Stimulated activated CD4-positive, alpha-beta T cell treated with anti-CD3 and anti-CD28 coated beads, Interleukin-1b, Interleukin-23, amount 100 ng/mL, for 4 hours (primary cell): ENCODE measurements around the gene FSTL4.
"Not testable (repeated sequence)": the region's sequence is repeated elsewhere in the genome, so short reads cannot be mapped to it uniquely, and the experiment has no call there.

Experiments used
- DNase-seq, 2 donors: peaks; one replicate each; pipeline ENCODE4 v3.0.0-alpha.2; 2020; ENCODE audit warnings: low read depth in 2 of 2

Gene FSTL4

DNA sequence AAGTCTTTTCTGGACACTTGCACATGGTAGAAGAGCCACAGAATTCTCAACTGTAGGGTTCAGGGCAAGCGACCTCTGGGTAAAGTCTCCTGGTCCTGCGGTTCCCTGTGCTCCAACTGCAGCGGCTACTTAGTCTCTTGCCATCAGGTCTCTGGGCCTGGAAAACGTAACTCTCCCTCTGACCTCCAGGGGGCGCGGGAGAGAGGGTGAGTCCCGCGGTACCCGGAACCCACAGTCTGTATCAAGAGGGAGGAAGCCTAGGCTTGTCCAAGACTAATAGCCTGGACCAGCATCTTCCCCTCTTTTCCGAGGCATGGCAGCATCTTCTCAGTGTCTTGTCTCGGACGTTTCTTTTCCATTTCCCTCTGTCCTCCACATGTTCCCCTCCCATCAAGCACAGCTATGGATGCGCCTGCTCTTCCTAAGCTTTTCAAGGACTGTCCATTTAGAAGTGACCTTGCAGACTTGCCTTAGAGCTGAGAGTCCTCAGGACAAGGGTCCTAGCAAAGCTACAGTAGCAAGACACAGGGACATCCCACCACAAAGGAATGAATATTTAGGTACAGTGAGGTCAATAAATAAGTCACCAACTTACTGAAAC is 59.3 kb downstream of the FSTL4 start:
- peak; percentile 23 to 40 for DNase-seq

DNA sequence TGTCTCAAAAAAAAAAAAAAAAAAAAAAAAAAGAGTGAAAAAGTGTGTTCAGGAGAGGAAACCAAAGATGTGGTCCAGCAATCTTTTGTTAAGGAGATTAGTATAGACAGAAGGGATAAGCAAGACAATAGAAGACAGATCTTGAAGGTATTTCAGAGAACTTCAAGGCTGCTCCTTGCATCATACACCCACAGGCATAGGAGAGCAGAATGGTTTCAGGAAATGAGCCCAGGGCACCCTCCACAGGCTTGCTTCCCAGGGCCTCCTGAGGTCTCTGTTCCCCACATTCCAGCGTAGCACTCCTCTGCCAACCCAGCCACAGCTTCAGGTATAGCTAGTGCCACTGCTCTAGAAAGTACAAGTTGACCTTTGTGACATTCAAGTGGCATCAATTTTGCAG is 65.8 kb downstream of the FSTL4 start:
- no peak for DNase-seq

DNA sequence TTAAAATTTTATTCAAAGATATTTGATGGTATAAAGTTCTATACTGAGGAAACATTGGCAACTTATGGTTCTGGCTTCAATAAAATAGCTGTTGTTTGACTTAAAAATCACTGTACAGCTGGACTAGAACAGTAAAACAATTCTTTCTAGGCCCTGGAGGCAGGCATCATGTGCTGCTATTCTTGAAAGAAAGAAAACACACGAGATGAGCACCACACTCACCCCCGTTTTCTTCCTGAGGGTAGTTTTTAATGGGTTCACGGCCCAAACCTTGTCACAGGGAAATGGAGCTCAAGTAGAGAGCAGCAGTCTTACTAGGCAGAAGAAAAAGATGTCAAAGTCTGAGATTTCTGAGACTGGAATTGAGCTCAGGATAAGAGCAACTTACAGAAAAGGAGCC is 68.0 kb downstream of the FSTL4 start:
- DNase-seq, result no peak

DNA sequence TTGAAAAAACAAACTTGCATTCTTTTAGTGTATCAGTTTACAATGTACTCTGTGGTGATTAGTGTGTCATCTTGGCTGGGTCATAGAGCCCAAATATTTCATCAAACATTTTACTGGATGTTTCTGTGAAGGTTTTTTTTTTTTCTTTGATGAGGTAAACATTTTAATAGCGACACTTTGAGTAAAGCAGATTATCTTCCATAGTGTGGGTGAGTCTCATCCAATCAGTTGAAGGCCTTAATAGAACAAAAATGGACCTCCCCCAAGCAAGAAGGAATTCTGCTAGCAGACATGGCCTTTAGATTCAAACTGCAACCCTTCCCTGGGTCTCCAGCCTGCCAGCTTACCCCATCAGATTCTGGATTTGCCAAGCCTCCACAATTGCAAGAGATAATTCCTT is 72.5 kb downstream of the FSTL4 start:
- no peak for DNase-seq

DNA sequence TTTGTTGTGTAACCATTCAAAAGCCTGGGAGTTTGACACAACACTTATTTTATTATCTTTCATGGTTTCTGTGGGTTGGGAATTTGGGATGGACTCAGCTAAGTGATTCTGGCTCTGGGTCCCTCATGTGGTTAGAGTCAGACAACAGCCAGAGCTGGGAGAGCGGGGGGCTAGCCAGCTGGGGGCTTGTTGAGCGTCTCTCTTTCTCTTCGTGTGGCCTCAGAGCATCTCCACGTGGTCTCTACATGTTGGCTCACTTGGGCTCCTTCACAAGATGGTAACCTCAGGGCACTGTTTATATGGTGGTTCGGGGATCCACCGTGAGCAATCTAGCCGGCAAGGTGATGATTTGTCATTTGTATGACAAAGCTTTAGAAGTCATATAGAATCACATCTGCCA is 73.6 kb downstream of the FSTL4 start:
- DNase-seq, result no peak

DNA sequence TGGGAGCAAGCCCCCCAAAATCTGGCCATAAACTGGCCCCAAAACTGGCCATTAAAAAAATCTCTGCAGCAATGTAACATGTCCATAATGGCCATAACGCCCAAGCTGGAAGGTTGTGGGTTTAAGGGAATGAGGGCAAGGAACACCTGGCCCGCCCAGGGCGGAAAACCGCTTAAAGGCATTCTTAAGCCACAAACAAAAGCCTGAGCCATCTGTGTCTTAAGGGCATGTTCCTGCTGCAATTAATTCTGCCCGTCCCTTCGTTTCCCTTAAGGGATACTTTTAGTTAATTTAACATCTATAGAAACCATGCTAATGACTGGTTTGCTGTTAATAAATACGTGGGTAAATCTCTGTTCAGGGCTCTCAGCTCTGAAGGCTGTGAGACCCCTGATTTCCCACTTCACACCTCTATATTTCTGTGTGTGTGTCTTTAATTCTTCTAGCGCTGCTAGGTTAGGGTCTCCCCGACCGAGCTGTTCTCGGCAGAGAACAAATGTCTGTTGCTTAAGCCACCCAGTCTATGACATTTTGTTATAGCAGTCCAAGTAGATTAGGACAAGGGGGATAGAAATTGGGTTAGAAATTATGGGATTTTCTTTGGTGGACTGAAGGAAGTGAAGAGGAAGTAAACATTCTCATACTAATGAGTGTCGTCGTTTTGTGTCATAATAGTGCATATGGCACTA is 77.0 kb downstream of the FSTL4 start:
- DNase-seq, result not testable (repeated sequence)

DNA sequence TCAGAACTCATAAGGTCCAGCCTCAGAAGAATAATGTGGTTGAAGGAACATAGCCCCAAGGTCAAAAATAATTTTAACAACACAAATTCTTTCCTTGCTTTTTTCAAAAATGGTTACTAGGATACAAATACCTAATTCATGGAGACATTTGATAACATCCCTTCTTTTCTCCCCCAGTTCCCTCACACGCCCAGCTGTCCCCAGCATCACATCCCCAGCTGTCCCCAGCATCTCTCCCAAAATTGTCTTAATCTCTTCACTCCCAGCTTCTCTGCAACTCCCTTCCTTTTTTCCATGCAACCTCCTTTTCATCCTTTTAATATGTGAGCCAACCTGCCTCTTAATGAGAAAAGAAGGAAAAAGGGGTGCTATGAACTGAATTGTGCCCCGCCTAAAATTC is 77.8 kb downstream of the FSTL4 start:
- no peak for DNase-seq

DNA sequence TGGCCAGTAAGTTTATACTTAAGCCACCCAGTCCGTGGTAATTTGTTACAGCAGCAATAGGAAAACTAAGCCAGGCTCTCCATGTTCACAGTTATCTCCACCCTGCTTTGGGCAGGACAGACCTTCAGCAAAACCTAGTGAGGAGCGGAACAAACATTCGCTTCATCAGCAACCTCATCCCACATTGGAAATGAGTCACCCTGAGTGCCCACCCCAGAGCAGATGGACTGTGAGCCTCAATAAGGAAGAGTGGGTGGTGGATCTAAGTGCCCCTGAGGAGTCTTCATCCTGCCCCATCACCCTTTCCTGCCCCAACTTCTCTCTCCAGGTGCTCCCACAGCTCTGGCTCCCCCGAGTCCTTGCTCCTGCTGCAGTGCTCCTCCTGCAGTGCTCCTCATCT is 78.8 kb downstream of the FSTL4 start:
- DNase-seq, result no peak

DNA sequence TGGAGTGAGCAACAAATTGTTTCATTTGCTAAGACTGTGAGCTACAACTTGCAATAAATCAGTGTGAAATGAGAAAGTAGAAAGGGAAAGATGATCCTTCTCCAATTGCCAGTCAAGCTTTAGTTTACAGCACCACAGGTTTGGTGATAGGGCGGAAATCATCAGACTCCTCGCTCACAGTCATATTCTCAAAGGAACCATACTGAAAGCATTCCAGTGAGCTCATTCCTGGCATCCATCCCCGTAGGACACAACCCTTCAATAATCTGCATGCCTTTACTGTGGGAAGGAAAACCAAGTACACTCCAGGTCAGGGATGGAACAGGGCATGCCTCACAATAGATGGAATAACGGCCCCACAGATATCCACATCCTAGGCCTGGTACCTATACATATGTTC is 80.7 kb downstream of the FSTL4 start:
- DNase-seq, result no peak

DNA sequence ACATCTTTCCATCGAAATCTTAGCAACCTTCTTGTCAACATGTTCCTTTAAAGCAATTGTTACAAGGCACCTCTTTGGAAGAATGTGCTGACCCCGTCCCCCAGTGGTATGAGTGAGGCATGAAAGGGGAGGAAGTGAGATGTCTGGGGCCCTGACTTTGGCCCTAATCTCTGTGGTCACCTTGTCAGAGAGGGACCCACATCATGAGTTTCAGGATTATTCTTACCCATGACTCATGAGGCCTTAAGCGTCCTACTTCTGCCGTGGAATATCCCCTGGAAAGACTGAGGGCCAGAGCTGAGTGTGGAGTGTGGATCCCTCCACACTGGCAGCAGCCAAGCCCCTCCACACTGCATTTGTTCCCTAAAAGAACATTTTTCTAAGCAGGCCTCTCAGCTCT is 81.2 kb downstream of the FSTL4 start:
- DNase-seq, result no peak

DNA sequence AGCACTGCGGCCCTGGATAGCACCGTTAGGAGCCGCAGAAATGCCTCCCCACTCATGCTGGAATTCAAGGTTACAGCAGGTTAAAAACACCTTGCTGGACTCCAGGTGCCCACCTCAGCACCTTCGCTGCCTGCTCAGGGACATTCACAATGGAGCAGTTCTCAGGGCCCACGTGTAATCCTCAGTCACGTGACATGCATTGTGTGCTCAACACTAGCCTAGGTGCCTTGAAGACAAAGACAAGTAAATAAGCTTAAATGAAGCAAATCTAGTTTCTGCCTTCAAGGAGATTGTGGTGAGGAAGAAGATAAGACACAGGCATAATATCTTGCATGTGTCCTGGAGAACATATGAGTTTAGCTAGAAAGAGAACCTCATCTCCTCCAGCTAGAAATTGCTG is 82.1 kb downstream of the FSTL4 start:
- DNase-seq, result no peak

DNA sequence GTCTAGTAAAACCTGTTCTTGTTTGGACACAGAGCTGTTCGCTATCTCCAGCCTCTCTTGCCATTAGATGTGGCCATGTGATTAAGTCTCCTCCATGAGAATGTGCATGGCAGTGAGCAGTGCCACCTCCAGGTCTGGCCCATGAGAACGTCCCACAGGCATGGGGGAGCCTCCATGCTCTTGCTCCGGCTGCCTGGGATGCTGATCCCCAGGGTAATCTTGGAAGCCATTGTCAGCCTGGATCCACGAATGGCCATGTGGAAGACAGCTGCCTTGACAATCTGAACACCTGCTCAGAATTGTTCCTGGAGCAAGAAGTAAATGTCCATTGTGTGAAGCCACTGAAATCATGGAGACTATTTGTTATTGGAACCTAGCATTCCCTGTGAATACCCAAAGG is 83.5 kb downstream of the FSTL4 start:
- no peak for DNase-seq

DNA sequence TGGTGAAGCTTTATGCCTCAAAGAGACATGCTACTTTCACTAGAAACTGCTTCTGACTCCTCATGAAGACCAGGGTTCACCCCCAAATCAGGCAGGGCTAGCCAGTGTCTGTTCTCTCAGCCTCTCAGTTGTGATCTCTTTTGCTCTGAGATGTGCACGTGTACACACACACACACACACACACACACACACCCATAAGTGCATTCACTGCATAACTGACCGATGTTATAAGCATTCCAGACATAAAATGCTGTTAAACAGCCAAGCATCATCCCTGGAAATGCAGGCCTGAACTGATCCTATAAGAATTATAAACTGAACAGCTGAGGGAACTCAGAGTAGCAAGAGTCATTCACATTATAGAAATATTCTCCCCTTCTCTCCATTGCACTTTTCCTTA is 85.0 kb downstream of the FSTL4 start:
- no peak for DNase-seq

DNA sequence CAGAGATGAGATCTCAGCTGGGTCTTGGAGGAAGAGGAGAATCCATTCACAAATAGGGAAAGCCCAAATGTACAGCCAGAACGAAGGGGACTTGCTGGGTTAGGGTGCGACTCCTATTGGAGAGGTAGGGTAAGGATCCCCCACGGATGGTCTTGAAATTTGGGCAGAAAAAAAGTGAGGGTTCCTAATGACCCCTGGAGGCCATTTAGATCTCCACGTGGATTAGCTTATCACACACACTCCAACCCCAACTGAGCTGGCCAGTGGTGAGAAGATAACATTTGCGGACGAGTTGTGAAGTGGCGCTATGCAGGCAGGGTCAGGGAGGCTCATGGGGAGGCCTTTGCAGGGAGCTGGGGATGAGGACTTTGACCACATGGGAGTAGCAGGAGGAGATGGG is 86.0 kb downstream of the FSTL4 start:
- DNase-seq, result no peak

DNA sequence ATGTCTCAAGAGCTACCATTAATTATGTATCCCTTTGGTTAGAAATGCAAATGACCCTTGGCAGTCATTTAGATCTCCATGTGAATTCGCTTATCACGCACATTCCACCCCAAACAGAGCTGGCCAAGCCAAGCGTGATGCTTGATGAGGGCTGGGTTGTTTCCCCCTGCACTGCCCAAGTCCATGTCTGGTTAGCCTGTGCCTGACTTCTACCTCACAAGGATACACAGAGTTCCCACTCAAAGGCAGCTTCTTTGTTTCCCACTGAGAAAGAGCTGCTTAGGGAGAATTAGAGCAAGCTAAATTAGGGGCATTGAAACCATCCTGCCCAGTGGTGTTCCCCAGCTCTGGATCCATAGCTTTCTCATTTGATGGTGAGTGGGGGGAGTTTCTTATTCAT is 87.2 kb downstream of the FSTL4 start:
- no peak for DNase-seq

DNA sequence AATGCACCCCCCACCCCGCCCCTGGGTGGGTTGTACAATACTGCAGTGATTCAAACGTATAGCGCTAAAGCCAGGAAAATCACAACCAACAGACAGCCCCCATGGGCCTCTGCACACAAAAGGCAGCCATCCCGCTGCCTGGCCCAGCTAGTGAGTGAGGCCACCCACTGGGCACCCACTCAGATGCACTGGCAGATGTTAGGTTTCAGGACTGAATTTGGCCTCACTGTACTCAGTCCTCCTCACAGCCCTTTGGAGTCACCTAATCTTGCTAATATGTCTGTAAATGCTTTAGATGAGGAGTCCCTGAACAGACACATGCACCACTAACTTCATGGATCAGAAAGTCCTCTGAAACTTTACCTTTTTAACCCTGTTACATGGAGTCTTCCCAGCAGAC is 87.7 kb downstream of the FSTL4 start:
- DNase-seq, result no peak

DNA sequence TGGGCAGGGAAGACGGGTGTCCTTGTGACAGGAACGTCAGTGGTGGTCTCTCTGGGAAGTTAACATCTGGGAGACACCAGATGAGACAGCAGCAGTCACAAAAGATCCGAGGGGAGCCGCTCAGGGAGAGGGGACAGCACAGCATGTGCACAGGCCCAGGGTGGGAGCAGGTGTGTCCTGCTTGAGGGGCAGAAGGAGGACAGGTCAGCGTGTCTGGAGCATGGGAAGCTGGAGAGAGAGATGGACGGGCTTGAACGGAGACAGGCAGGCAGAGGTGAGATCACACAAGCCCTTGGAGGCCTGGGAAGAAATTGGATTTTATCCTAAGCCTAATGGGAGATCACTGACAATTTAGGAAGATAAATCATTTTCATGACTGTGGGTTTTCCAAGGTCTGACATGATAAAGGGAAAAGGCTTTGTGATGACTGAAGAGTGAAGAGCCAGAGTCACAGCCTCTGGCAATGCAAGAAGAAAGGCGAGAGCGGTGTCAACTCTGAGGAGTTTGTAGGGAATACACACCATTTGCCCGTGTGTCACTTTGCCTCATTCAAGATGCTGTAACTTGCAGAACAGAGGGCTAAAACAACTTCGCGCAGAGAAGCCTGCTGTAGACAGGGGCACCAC is 88.3 kb downstream of the FSTL4 start:
- no peak for DNase-seq

DNA sequence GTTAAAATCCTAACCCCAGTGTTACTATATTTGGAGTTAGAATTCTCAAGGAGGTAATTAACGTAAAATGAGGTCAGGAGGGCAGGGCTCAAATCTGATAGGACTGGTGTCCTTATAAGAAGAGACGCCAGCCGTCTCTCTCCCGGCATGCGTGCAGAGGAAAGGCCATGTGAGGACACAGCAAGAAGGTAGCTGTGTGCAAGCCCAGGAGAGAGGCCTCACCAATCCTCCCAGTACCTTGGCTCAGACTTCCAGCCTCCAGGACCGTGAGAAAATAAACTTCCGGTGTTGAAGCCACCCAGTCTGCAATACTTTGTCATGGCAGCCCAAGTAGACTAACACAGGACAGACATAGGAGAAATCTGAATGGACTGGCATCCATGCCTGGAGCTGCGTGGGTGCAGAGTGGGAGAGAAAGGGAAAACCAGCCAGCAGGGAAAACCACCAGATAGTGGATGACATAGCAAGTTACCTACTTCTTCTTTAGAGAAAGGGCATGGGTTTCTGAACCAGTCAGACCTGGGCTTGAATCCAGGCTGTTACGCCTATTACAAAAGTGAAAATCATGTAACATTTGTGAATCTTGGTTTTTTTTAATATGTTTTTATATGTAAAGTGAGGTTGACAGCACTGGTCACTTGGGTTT is 89.2 kb downstream of the FSTL4 start:
- no peak for DNase-seq

DNA sequence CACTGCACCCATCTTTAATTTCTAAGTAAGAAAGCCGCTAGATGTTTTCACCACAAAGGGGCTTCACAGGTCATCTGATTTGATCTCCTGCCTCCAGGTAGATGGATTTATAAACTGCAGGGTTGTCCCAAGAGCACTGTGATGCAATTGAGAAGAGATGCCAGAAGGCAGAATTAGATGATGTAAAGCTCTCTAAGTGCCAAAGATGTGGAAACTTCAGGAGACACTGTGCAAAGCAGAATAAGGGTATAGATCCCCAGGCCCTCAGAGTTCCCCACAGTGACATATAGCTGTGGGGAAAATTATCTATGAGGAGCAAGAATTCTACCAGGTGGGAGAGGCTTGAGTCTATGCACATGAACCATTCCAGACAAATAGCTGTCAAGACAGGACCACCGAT is 90.5 kb downstream of the FSTL4 start:
- DNase-seq, result no peak

DNA sequence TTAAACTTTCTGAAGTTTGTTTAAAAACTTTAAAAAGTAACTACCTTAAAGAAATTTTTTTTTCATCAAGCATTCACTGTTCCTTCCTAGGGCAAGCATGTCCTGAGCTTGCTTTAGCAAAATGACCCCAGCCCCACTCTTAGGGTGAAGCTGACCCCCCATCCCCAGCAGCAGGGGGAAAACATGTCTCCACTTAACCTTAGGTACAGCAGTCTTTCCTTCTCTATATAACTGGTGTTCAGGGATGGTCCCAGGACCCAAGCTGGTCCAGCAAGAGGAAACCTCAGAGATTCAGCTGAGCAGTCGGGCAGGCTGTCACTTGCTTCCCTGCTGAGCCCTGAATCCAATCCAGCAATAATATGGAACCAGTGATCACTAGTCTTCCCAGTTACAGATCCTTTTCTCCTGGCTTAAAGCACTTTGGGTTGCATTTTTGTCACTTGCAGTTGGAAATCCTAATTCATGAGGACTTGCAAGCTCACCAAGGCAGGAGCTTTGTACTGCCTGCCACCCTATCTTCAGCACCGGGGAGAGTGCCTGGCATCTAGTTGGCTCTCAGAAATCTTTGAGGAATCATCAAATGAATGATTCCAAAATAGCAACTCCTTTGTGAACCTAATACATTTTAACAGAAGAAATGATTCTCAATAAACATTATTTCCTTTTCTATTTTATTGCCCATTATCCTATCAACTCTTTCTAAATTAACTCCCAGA is 91.2 kb downstream of the FSTL4 start:
- DNase-seq, result no peak

DNA sequence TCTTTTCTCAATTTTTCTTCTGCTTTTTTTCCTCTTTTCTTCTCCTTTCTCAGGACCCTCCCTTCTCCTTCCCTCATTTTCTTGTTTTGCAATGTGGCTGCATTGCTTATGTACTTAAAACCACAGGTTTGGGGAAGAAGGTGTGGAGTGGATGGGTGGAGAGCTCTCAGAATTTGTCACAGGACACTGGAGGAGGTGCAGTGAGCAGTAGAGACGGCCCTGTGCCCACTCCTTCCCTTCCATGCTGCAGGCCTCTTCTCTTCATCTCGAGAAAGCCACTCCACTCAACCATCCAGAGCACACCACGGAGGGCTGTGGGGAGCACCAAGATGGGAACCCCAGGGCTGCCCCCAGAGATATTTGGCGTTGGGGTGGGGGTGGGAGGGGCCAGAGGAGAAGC is 92.3 kb downstream of the FSTL4 start:
- DNase-seq, result no peak

DNA sequence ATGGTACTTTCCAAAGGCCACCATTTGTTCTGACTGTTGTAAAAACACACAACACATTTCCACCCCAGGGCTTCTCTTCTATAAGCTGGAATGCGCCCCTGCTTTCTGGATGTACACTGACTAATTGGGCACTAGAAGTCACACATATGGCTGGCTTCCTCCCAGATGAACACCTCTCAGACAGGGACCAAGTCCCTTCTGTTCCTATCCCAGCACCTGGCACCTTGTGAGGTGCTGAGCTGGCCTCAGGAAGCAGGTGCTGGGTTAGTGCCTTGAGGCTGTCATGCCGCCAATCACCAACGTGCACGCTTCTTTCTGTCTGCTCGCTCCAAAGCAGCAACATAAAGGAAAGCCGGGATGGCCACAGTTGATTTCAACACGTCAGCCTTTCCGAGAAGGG is 93.2 kb downstream of the FSTL4 start:
- no peak for DNase-seq
